ENCODE data around the gene GGA1. TPM values are rescaled to one million over a fixed set of nuclear protein-coding genes. Genes with fewer than 3 reads are reported as not detected.

The GGA1 gene
- 71.8 and 80.2 TPM in 2 replicates for total RNA-seq (ENCODE audit: low replicate concordance)
- long read RNA-seq, transcript GGA1-222 (3 exons, 1,384 nt) = major isoform, 8 of 13 reads
- long read RNA-seq, partial matches to known transcripts = 1 of 13 reads
- long read RNA-seq, other reads (novel, unspliced or antisense) = 4 of 13 reads

- H3K27me3 Mint-ChIP-seq = no peaks in the 10 kb centered on the region
- no peaks in the 10 kb centered on the region for H3K9me3 Mint-ChIP-seq
- TF ChIP-seq CTCF (conservative IDR thresholded peaks at IDR 0.05) = peak; percentile 40
- no peaks in the 10 kb centered on the region for H3K36me3 Mint-ChIP-seq
- DNase-seq (ENCODE audit: extremely low spot score, unreplicated experiment) = peak; percentile 93
- peak within 1 kb of the TSS; percentile 99 for H3K27ac Mint-ChIP-seq
- peak within 1 kb of the TSS; percentile 98 for H3K4me3 Mint-ChIP-seq
- peaks cover 18% of the 10 kb centered on the region for H3K4me1 Mint-ChIP-seq (ENCODE audit: unreplicated experiment)
Observed at GRCh38 chr22:37608477-37609239, at the start of gene GGA1. Gene GGA1, plus strand, starts transcription at chr22:37608834. Its CDS starts 27 bp downstream, at chr22:37608861.

- DNase-seq (ENCODE audit: extremely low spot score, unreplicated experiment) = no peak
- Mint-ChIP-seq H3K9me3 (no peaks in the 10 kb centered on the region), H3K27ac (peak overlapping the region; percentile 17), H3K27me3 (peaks cover 9% of the 10 kb centered on the region), H3K4me3 (peak overlapping the region; percentile 81), H3K36me3 (no peaks in the 10 kb centered on the region), H3K4me1 (ENCODE audit: unreplicated experiment) (peaks cover 40% of the 10 kb centered on the region)
- no peak for TF ChIP-seq CTCF (conservative IDR thresholded peaks at IDR 0.05)
Observed at GRCh38 chr22:37559521-37559900, 49.1 kb upstream of the GGA1 start.

GRCh38 chr22:37559901-37560607 lies 48.6 kb upstream of the GGA1 start, which contains the start of gene CDC42EP1:
Gene CDC42EP1, plus strand, starts transcription at chr22:37560480. Its CDS starts 5,870 bp downstream, at chr22:37566350.
- peak within 1 kb of the TSS; percentile 88 for H3K4me3 Mint-ChIP-seq
- peak within 1 kb of the TSS; percentile 93 for H3K27ac Mint-ChIP-seq
- no peaks in the 10 kb centered on the region for H3K9me3 Mint-ChIP-seq
- H3K36me3 Mint-ChIP-seq = no peaks in the 10 kb centered on the region
- no peak for DNase-seq (ENCODE audit: extremely low spot score, unreplicated experiment)
- H3K27me3 Mint-ChIP-seq = peaks cover 9% of the 10 kb centered on the region
- no peak for TF ChIP-seq CTCF (conservative IDR thresholded peaks at IDR 0.05)
- H3K4me1 Mint-ChIP-seq (ENCODE audit: unreplicated experiment) = peaks cover 40% of the 10 kb centered on the region

GRCh38 chr22:37560608-37561211 lies 47.9 kb upstream of the GGA1 start:
- no peak for TF ChIP-seq CTCF (conservative IDR thresholded peaks at IDR 0.05)
- no peak for DNase-seq (ENCODE audit: extremely low spot score, unreplicated experiment)
- Mint-ChIP-seq H3K4me1 (ENCODE audit: unreplicated experiment) (peaks cover 36% of the 10 kb centered on the region), H3K36me3 (no peaks in the 10 kb centered on the region), H3K9me3 (no peaks in the 10 kb centered on the region), H3K27ac (peak overlapping the region; percentile 93), H3K27me3 (peaks cover 9% of the 10 kb centered on the region), H3K4me3 (peak overlapping the region; percentile 88)

- Mint-ChIP-seq H3K9me3 (no peaks in the 10 kb centered on the region), H3K4me3 (peak overlapping the region; percentile 88), H3K36me3 (no peaks in the 10 kb centered on the region), H3K4me1 (ENCODE audit: unreplicated experiment) (peaks cover 29% of the 10 kb centered on the region), H3K27ac (peak overlapping the region; percentile 93), H3K27me3 (peaks cover 4% of the 10 kb centered on the region)
- peak; percentile 92 for DNase-seq (ENCODE audit: extremely low spot score, unreplicated experiment)
- peak; percentile 92 for TF ChIP-seq CTCF (conservative IDR thresholded peaks at IDR 0.05)
Observed at GRCh38 chr22:37561212-37562048, 47.2 kb upstream of the GGA1 start.
